ENCODE results near the gene ELF2. TPM values are rescaled to one million over a fixed set of nuclear protein-coding genes. Genes with fewer than 3 reads are reported as not detected.
"Not testable (repeated sequence)": the region's sequence is repeated elsewhere in the genome, so short reads cannot be mapped to it uniquely, and the experiment has no call there.

The ELF2 gene
- polyA plus RNA-seq, 1 donor from 2014 or later: 105 TPM

DNA sequence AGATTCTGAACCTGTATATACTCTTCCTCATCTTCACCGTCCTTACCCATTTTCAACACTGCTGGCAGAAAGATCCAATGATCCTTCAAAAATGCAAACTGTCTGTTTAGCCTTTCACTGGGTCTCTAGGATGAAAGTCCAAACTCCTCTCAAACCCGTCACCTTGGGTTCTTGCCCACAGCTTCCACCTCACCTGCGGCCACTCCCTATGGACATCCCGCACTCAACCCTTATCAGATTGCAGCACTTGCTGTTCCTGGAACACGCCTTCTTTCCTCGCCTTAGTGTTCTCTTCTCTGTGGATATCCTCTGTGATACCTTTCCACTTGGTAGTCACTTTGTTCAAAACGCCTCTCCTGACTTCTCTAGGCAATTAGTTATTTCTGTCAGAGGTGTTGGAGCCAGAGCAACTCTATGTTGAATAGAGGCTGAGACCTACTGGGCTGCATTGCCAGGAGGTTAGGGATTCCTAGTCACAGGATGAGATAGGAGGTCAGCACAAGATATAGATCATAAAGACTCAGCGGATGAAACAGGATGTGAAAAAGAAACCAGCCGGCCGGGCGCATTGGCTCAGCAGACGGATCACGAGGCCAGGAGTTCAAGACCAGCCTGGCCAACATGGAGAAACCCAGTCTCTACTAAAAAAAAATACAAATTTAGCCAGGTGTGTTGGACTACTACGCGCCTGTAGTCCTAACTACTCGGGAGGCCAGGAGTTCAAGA lies 165.6 kb downstream of the ELF2 start:
- no peak overlapping the region for H3K27ac ChIP-seq (ENCODE audit: low read length)
- no peaks in the 10 kb centered on the region for H3K9me3 ChIP-seq (ENCODE audit: low read length)
- no peaks in the 10 kb centered on the region for H3K27me3 ChIP-seq (ENCODE audit: insufficient read depth, low read depth, low read length)
- H2AFZ ChIP-seq (ENCODE audit: low read depth, low read length): no peak overlapping the region
- no peak overlapping the region for H3K4me3 ChIP-seq (ENCODE audit: low read length)
- no peaks in the 10 kb centered on the region for H3K36me3 ChIP-seq (ENCODE audit: insufficient read depth, low read length)
- no peaks in the 10 kb centered on the region for H3K9me2 ChIP-seq (ENCODE audit: insufficient read depth, low read length)
- no peak overlapping the region for H3K4me2 ChIP-seq (ENCODE audit: low read length)
- H3K9ac ChIP-seq (ENCODE audit: low read length): no peak overlapping the region
- no peaks in the 10 kb centered on the region for H4K20me1 ChIP-seq (ENCODE audit: insufficient read depth)
- peaks cover 2% of the 10 kb centered on the region for H3K79me2 ChIP-seq (replicated peaks; ENCODE audit: insufficient read depth, low read length)
- TF ChIP-seq MXI1 (conservative IDR thresholded peaks at IDR 0.05; ENCODE audit: poor library complexity, severe bottlenecking): no peak
- no peak for TF ChIP-seq TAF1 (IDR thresholded peaks at IDR 0.05; ENCODE audit: low read depth)
- TF ChIP-seq, protein P1, sequence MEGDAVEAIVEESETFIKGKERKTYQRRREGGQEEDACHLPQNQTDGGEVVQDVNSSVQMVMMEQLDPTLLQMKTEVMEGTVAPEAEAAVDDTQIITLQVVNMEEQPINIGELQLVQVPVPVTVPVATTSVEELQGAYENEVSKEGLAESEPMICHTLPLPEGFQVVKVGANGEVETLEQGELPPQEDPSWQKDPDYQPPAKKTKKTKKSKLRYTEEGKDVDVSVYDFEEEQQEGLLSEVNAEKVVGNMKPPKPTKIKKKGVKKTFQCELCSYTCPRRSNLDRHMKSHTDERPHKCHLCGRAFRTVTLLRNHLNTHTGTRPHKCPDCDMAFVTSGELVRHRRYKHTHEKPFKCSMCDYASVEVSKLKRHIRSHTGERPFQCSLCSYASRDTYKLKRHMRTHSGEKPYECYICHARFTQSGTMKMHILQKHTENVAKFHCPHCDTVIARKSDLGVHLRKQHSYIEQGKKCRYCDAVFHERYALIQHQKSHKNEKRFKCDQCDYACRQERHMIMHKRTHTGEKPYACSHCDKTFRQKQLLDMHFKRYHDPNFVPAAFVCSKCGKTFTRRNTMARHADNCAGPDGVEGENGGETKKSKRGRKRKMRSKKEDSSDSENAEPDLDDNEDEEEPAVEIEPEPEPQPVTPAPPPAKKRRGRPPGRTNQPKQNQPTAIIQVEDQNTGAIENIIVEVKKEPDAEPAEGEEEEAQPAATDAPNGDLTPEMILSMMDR (IDR thresholded peaks at IDR 0.05; ENCODE audit: poor library complexity, severe bottlenecking): no peak
- TF ChIP-seq EP300 (conservative IDR thresholded peaks at IDR 0.05; ENCODE audit: poor library complexity, severe bottlenecking): no peak
- H3F3A ChIP-seq (ENCODE audit: insufficient read depth, low read length, poor library complexity, severe bottlenecking): no peaks in the 10 kb centered on the region

GRCh38 chr4:139009702-139010101 lies 167.3 kb downstream of the ELF2 start:
- Histone ChIP-seq H3K27me3 (ENCODE audit: insufficient read depth, low read depth, low read length) (no peaks in the 10 kb centered on the region), H3K36me3 (ENCODE audit: insufficient read depth, low read length) (no peaks in the 10 kb centered on the region), H3K9ac (ENCODE audit: low read length) (no peak overlapping the region), H3K4me3 (ENCODE audit: low read length) (no peak overlapping the region), H3K9me3 (ENCODE audit: low read length) (no peaks in the 10 kb centered on the region), H3K4me2 (ENCODE audit: low read length) (no peak overlapping the region), H4K20me1 (ENCODE audit: insufficient read depth) (no peaks in the 10 kb centered on the region), H3F3A (ENCODE audit: insufficient read depth, low read length, poor library complexity, severe bottlenecking) (no peaks in the 10 kb centered on the region), H2AFZ (ENCODE audit: low read depth, low read length) (no peak overlapping the region), H3K9me2 (ENCODE audit: insufficient read depth, low read length) (no peaks in the 10 kb centered on the region), H3K79me2 (replicated peaks; ENCODE audit: insufficient read depth, low read length) (no peaks in the 10 kb centered on the region), H3K27ac (ENCODE audit: low read length) (no peak overlapping the region)
- TF ChIP-seq, protein P1 (IDR thresholded peaks at IDR 0.05; ENCODE audit: poor library complexity, severe bottlenecking): no peak
- TF ChIP-seq RAD21 (conservative IDR thresholded peaks at IDR 0.05) (no peak), REST (IDR thresholded peaks at IDR 0.05; ENCODE audit: borderline replicate concordance) (no peak), SMC3 (conservative IDR thresholded peaks at IDR 0.05; ENCODE audit: poor library complexity) (no peak), POLR2AphosphoS5 (IDR thresholded peaks at IDR 0.05) (no peak), EZH2 (IDR thresholded peaks at IDR 0.05; ENCODE audit: borderline replicate concordance, insufficient read depth, low read length, poor library complexity, severe bottlenecking) (no peak), MXI1 (conservative IDR thresholded peaks at IDR 0.05; ENCODE audit: poor library complexity, severe bottlenecking) (no peak), EP300 (conservative IDR thresholded peaks at IDR 0.05; ENCODE audit: poor library complexity, severe bottlenecking) (no peak), TAF1 (IDR thresholded peaks at IDR 0.05; ENCODE audit: low read depth) (no peak)

DNA sequence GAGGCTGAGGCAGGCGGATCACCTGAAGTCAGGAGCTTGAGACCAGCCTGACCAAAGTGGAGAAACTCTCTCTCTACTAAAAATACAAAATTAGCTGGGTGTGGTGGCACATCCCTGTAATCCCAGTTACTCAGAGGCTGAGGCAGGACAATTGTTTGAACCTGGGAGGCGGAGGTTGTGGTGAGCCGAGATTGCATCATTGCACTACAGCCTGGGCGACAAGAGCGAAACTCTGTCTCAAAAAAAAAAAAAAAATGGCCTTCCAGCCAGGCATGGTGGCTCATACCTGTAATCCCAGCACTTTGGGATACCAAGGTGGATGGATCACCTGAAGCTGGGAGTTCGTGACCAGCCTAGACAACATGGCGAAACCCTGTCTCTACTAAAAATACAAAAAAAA lies 168.7 kb downstream of the ELF2 start:
- not testable (repeated sequence) for H3K4me2 ChIP-seq (ENCODE audit: low read length); H2AFZ ChIP-seq (ENCODE audit: low read depth, low read length); H3K27ac ChIP-seq (ENCODE audit: low read length); H4K20me1 ChIP-seq (ENCODE audit: insufficient read depth); H3K27me3 ChIP-seq (ENCODE audit: insufficient read depth, low read depth, low read length); H3K4me3 ChIP-seq (ENCODE audit: low read length); H3K9ac ChIP-seq (ENCODE audit: low read length); H3F3A ChIP-seq (ENCODE audit: insufficient read depth, low read length, poor library complexity, severe bottlenecking); H3K79me2 ChIP-seq (replicated peaks; ENCODE audit: insufficient read depth, low read length); H3K9me2 ChIP-seq (ENCODE audit: insufficient read depth, low read length); H3K36me3 ChIP-seq (ENCODE audit: insufficient read depth, low read length); H3K9me3 ChIP-seq (ENCODE audit: low read length)

All from neural cell (in vitro differentiated cells).